ENCODE results near the gene MRPL11. TPM values are rescaled to one million over a fixed set of nuclear protein-coding genes. Genes with fewer than 3 reads are reported as not detected.

MRPL11 gene
- total and polyA plus RNA-seq, 2 of the 13 experiments (the other 11 are each of a cell fraction or from before 2014, with no cell fraction given): 72.9 to 176 TPM

- TF ChIP-seq PRDM15 (CRISPR knock-in tag; IDR thresholded peaks at IDR 0.05) (no peak), EED (CRISPR knock-in tag; IDR thresholded peaks at IDR 0.05) (no peak), ZIK1 (CRISPR knock-in tag; IDR thresholded peaks at IDR 0.05; ENCODE audit: borderline replicate concordance, low read depth) (no peak), ZNF574 (CRISPR knock-in tag; IDR thresholded peaks at IDR 0.05) (peak; percentile 57), HDAC1 (CRISPR knock-in tag; IDR thresholded peaks at IDR 0.05) (peak; percentile 42; the same call in 1 of the 2 replicates), ZMYM3 (CRISPR knock-in tag; IDR thresholded peaks at IDR 0.05) (no peak), ZNF549 (CRISPR knock-in tag; IDR thresholded peaks at IDR 0.05) (no peak), CTCF (CRISPR knock-in tag; IDR thresholded peaks at IDR 0.05) (peak; percentile 99), CREM (IDR thresholded peaks at IDR 0.05) (no peak), CREM (CRISPR knock-in tag; IDR thresholded peaks at IDR 0.05) (no peak), PITX1 (CRISPR knock-in tag; IDR thresholded peaks at IDR 0.05) (peak; percentile 84), ZNF615 (CRISPR knock-in tag; IDR thresholded peaks at IDR 0.05; ENCODE audit: borderline replicate concordance) (no peak), HNRNPUL1 (IDR thresholded peaks at IDR 0.05; ENCODE audit: low read depth, low read length) (no peak), TOPORS (CRISPR knock-in tag; IDR thresholded peaks at IDR 0.05) (no peak), RARA (CRISPR knock-in tag; IDR thresholded peaks at IDR 0.05) (no peak), XRCC5 (optimal IDR thresholded peaks at IDR 0.05; ENCODE audit: low read length) (peak; percentile 93), ATRX (CRISPR knock-in tag; IDR thresholded peaks at IDR 0.05; ENCODE audit: borderline replicate concordance) (no peak)
- TF ChIP-seq, protein P1, sequence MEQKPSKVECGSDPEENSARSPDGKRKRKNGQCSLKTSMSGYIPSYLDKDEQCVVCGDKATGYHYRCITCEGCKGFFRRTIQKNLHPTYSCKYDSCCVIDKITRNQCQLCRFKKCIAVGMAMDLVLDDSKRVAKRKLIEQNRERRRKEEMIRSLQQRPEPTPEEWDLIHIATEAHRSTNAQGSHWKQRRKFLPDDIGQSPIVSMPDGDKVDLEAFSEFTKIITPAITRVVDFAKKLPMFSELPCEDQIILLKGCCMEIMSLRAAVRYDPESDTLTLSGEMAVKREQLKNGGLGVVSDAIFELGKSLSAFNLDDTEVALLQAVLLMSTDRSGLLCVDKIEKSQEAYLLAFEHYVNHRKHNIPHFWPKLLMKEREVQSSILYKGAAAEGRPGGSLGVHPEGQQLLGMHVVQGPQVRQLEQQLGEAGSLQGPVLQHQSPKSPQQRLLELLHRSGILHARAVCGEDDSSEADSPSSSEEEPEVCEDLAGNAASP (CRISPR knock-in tag; IDR thresholded peaks at IDR 0.05; ENCODE audit: borderline replicate concordance): peak; percentile 52; the same call in 1 of the 2 replicates
- TF ChIP-seq, protein P2, sequence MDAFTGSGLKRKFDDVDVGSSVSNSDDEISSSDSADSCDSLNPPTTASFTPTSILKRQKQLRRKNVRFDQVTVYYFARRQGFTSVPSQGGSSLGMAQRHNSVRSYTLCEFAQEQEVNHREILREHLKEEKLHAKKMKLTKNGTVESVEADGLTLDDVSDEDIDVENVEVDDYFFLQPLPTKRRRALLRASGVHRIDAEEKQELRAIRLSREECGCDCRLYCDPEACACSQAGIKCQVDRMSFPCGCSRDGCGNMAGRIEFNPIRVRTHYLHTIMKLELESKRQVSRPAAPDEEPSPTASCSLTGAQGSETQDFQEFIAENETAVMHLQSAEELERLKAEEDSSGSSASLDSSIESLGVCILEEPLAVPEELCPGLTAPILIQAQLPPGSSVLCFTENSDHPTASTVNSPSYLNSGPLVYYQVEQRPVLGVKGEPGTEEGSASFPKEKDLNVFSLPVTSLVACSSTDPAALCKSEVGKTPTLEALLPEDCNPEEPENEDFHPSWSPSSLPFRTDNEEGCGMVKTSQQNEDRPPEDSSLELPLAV (CRISPR knock-in tag; conservative IDR thresholded peaks at IDR 0.05; ENCODE audit: low read depth): no peak
These were observed 30.0 kb downstream of the MRPL11 start (continued) for GRCh38 chr11:66408488-66409214.

Measured in HepG2 (cell line).